Left forelimb (tissue), 1 donor: ENCODE results near the gene ZNF618.

ENCODE experiments used
- DNase-seq: peaks from one replicate; pipeline ENCODE4 v3.0.0-alpha.2; 2018; ENCODE audit warnings: low spot score

Gene ZNF618

GRCh38 chr9:114025196-114025753 lies 149.2 kb downstream of the ZNF618 start:
- DNase-seq: no peak

- DNase-seq: no peak
Measured at GRCh38 chr9:114025760-114026159, 149.7 kb downstream of the ZNF618 start.

- peak; percentile 25 for DNase-seq
Measured at GRCh38 chr9:114026335-114026734, 150.2 kb downstream of the ZNF618 start.

- peak; percentile 15 for DNase-seq
Measured at GRCh38 chr9:114027159-114027862, 151.2 kb downstream of the ZNF618 start.

GRCh38 chr9:114027863-114028465 lies 151.9 kb downstream of the ZNF618 start:
- DNase-seq: peak; percentile 57

- no peak for DNase-seq
Measured at GRCh38 chr9:114028646-114029045, 152.5 kb downstream of the ZNF618 start.

- DNase-seq: peak; percentile 14
Measured at GRCh38 chr9:114029311-114030170, 153.4 kb downstream of the ZNF618 start.

- DNase-seq: peak; percentile 64
Measured at GRCh38 chr9:114030364-114030763, 154.3 kb downstream of the ZNF618 start.

- DNase-seq: peak; percentile 53
Measured at GRCh38 chr9:114031037-114031630, 155.0 kb downstream of the ZNF618 start.

GRCh38 chr9:114031948-114032840 lies 156.1 kb downstream of the ZNF618 start:
- DNase-seq: peak; percentile 61

GRCh38 chr9:114033397-114034103 lies 157.4 kb downstream of the ZNF618 start:
- DNase-seq: peak; percentile 55

GRCh38 chr9:114034196-114034595 lies 158.1 kb downstream of the ZNF618 start:
- peak; percentile 57 for DNase-seq

- DNase-seq: peak; percentile 56
Measured at GRCh38 chr9:114034661-114035062, 158.6 kb downstream of the ZNF618 start.

- DNase-seq: peak; percentile 51
Measured at GRCh38 chr9:114035221-114035844, 159.2 kb downstream of the ZNF618 start.

- DNase-seq: peak; percentile 53
Measured at GRCh38 chr9:114035845-114036801, 160.0 kb downstream of the ZNF618 start.

GRCh38 chr9:114037249-114037648 lies 161.1 kb downstream of the ZNF618 start:
- DNase-seq: no peak

GRCh38 chr9:114037961-114038723 lies 162.0 kb downstream of the ZNF618 start:
- peak; percentile 46 for DNase-seq
